SK-N-SH (cell line): ENCODE results near the gene CTNNA3. TPM values are rescaled to one million over a fixed set of nuclear protein-coding genes. Genes with fewer than 3 reads are reported as not detected.
A peak's percentile ranks its signal among the peaks of the same experiment; 100 is the strongest.

Experiments
- CTCF ChIA-PET: fragments of 300-600, 350-600 bp; formaldehyde crosslinking; extraction: SDS; loops from one replicate; lab custom pipeline; 2021; lab: Yijun Ruan, JAX
- POLR2A ChIA-PET: fragments of 350-600 bp; sonication (Branson Sonifier 250); formaldehyde crosslinking; extraction: SDS; loops from one replicate; lab custom pipeline; 2020; ENCODE audit warnings: antibody characterized with exemption, inconsistent platforms; lab: Yijun Ruan, JAX
- DNase-seq: peaks from one replicate; pipeline ENCODE4 v3.0.0; 2012
- H2AFZ ChIP-seq: fragments of 200-600 bp; sonication (generic); 2 replicates; pipeline ENCODE4 v1.8.1; 2016; ENCODE audit warnings: antibody characterized with exemption, mild to moderate bottlenecking, low read depth
- H3F3A ChIP-seq: fragments of 200-600 bp; sonication (generic); replicated peaks from 2 replicates; pipeline ENCODE3; 2016; ENCODE audit warnings: antibody characterized with exemption, mild to moderate bottlenecking; ENCODE audit not compliant: insufficient read depth
- H3K27ac ChIP-seq, 2 experiments: fragments of 200-500 bp in 1 of 2; fragments of 200-600 bp in 1 of 2; sonication (Bioruptor generic) in 1 of 2; sonication (generic), shearing (Covaris generic) in 1 of 2; 2 replicates each; pipeline versions ENCODE4 v1.5.1 to v1.6.1; 2014 to 2016; ENCODE audit warnings: low read depth in 2 of 2, inconsistent platforms in 1 of 2, low read length in 1 of 2, mild to moderate bottlenecking in 1 of 2, mixed read lengths in 1 of 2
- H3K27me3 ChIP-seq: fragments of 200-600 bp; sonication (generic), shearing (Covaris generic); 2 replicates; pipeline ENCODE4 v1.6.1; 2016; ENCODE audit warnings: mixed run types; ENCODE audit not compliant: insufficient read depth
- H3K36me3 ChIP-seq, 2 experiments: fragments of 200-500 bp in 1 of 2; fragments of 200-600 bp in 1 of 2; sonication (Bioruptor generic) in 1 of 2; sonication (generic) in 1 of 2; replicated peaks in 1 of 2; 2 replicates each; pipeline versions ENCODE3 to v1.5.1; 2014 to 2016; ENCODE audit warnings: low read length in 1 of 2, mild to moderate bottlenecking in 1 of 2; ENCODE audit not compliant: insufficient read depth in 2 of 2, control insufficient read depth in 1 of 2
- H3K4me1 ChIP-seq, 2 experiments: fragments of 200-500 bp in 1 of 2; fragments of 200-600 bp in 1 of 2; sonication (Bioruptor generic) in 1 of 2; sonication (generic), shearing (Covaris generic) in 1 of 2; 2 replicates each; pipeline versions ENCODE4 v1.5.1 to v1.6.1; 2014 to 2016; ENCODE audit warnings: low read depth in 1 of 2, low read length in 1 of 2, mixed run types in 1 of 2; ENCODE audit not compliant: insufficient read depth in 2 of 2, control insufficient read depth in 1 of 2
- H3K4me2 ChIP-seq: fragments of 200-600 bp; sonication (generic), shearing (Covaris generic); 2 replicates; pipeline ENCODE4 v1.6.1; 2017; ENCODE audit warnings: mixed run types
- H3K4me3 ChIP-seq, 2 experiments: fragments of 200-500 bp in 1 of 2; fragments of 200-600 bp in 1 of 2; sonication (Bioruptor generic) in 1 of 2; sonication (generic), shearing (Covaris generic) in 1 of 2; 2 replicates each; pipeline versions ENCODE4 v1.5.1 to v1.8.1; 2014 to 2016; ENCODE audit warnings: low read depth in 2 of 2, inconsistent platforms in 1 of 2, low read length in 1 of 2, mild to moderate bottlenecking in 1 of 2, mixed read lengths in 1 of 2, moderate library complexity in 1 of 2
- H3K79me2 ChIP-seq: fragments of 200-600 bp; sonication (generic); 2 replicates; pipeline ENCODE4 v1.8.1; 2017; ENCODE audit warnings: mild to moderate bottlenecking; ENCODE audit not compliant: insufficient read depth
- H3K9ac ChIP-seq: fragments of 200-600 bp; sonication (generic); 2 replicates; pipeline ENCODE4 v1.6.1; 2017; ENCODE audit warnings: mixed run types
- H3K9me2 ChIP-seq: fragments of 200-600 bp; sonication (generic); 2 replicates; pipeline ENCODE4 v1.6.1; 2017; ENCODE audit warnings: mixed run types
- H3K9me3 ChIP-seq: fragments of 200-600 bp; sonication (generic); 2 replicates; pipeline ENCODE4 v1.6.1; 2017; ENCODE audit warnings: mixed run types, mild to moderate bottlenecking, moderate library complexity
- H4K20me1 ChIP-seq: fragments of 200-600 bp; sonication (generic); 2 replicates; pipeline ENCODE4 v1.6.1; 2017; ENCODE audit warnings: mild to moderate bottlenecking, mixed run types; ENCODE audit not compliant: insufficient read depth
- EZH2phosphoT487 ChIP-seq: fragments of 200-600 bp; sonication (generic); IDR thresholded peaks from 2 replicates; pipeline ENCODE4 v1.6.1; 2017; ENCODE audit warnings: low read depth, mixed run types, mild to moderate bottlenecking, antibody characterized with exemption, moderate library complexity, borderline replicate concordance
- FOXM1 ChIP-seq: IDR thresholded peaks from 2 replicates; pipeline ENCODE4 v1.4.0; 2012; ENCODE audit warnings: low read depth, mild to moderate bottlenecking
- JUND ChIP-seq: IDR thresholded peaks from 2 replicates; pipeline ENCODE4 v1.4.0; 2012
- NFIC ChIP-seq: IDR thresholded peaks from 2 replicates; pipeline ENCODE4 v1.4.0; 2012; ENCODE audit warnings: borderline replicate concordance
- RFX5 ChIP-seq: IDR thresholded peaks from 2 replicates; pipeline ENCODE4 v1.6.1; 2012; ENCODE audit warnings: mild to moderate bottlenecking, improper control_type of control experiment, low read length
- TCF12 ChIP-seq: IDR thresholded peaks from 2 replicates; pipeline ENCODE4 v1.4.0; 2012
- YY1 ChIP-seq: IDR thresholded peaks from 2 replicates; pipeline ENCODE4 v1.4.0; 2012; ENCODE audit warnings: low read depth, mild to moderate bottlenecking
- WGBS: methylation state at CpG from one replicate; pipeline ENCODE4 v1.1.6; 2017; ENCODE audit warnings: low lambda C conversion rate; 5-methylcytosine and 5-hydroxymethylcytosine counted together
- polyA plus RNA-seq, 3 experiments: library from polyadenylated mRNA; depleted of rRNA; stranded (reverse); fragments of >200 nt; gene quantifications; 2 replicates each; pipeline ENCODE4 v1.2.3, GENCODE V29; 2012
- TF ChIP-seq, protein P1 (sequence below): fragments of 200-600 bp; sonication (generic); IDR thresholded peaks from 2 replicates; pipeline ENCODE4 v1.6.1; 2017; ENCODE audit warnings: antibody characterized with exemption, mild to moderate bottlenecking, moderate library complexity
- TF ChIP-seq, protein P2 (sequence below): fragments of 150-350 bp; IDR thresholded peaks from 2 replicates; pipeline ENCODE4 v1.6.1; 2017; ENCODE audit warnings: antibody characterized with exemption, low read length, low read depth, borderline replicate concordance

CTNNA3 gene
- polyA plus RNA-seq, 1 of the 3 experiments (the other 2 are of a cell fraction), result not detected

DNA sequence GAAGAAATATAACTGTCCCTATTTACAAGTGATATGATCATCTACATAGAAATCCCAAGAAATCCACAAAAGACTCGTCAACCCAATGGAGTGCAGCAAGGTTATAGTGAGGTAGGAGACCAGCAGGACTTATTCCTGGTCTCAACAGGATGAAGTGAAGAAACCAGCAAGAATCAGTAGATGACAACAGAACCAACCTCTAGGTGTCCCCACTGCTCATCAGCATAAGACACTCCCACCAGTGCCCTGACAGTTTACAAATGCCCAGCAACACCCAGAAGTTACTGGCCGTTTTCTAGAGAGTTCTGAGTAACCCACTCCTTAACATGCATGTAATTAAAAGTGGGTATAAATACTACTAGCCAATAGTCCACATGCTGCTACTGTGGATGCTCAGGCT is 1240.7 kb downstream of the CTNNA3 start:
- H3K36me3 ChIP-seq, result no peaks in the 10 kb centered on the region

DNA sequence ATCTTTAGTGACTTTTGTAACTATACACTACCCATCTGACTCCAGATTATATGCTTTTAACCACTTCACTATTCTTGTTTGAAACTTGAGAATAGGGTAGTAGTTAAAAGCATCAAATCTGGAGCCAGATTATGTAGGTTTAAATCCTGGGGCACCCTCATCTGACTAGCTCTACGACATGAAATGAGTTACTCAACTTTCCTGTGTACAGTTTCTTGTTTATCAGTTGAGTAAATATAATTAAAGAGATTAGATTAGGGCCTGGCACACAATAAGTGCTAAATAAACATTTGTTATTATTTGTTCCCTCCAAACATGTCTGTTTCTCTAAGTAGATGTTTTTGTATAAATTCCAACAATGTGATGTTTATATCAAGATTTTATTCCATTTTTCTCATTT is 1255.4 kb downstream of the CTNNA3 start:
- 4% methylated on average over 1 of the region's 1 CpG for WGBS
- no peaks in the 10 kb centered on the region for H3K9me3 ChIP-seq
- H3K27ac ChIP-seq, result no peak overlapping the region
- no peaks in the 10 kb centered on the region for H3K4me1 ChIP-seq
- H3K27me3 ChIP-seq, result no peaks in the 10 kb centered on the region
- H3K79me2 ChIP-seq, result no peaks in the 10 kb centered on the region
- no peak overlapping the region for H3K4me2 ChIP-seq
- no peak overlapping the region for H2AFZ ChIP-seq
- DNase-seq, result no peak
- TF ChIP-seq TCF12 (no peak), JUND (no peak), NFIC (no peak)
- TF ChIP-seq, protein P1, sequence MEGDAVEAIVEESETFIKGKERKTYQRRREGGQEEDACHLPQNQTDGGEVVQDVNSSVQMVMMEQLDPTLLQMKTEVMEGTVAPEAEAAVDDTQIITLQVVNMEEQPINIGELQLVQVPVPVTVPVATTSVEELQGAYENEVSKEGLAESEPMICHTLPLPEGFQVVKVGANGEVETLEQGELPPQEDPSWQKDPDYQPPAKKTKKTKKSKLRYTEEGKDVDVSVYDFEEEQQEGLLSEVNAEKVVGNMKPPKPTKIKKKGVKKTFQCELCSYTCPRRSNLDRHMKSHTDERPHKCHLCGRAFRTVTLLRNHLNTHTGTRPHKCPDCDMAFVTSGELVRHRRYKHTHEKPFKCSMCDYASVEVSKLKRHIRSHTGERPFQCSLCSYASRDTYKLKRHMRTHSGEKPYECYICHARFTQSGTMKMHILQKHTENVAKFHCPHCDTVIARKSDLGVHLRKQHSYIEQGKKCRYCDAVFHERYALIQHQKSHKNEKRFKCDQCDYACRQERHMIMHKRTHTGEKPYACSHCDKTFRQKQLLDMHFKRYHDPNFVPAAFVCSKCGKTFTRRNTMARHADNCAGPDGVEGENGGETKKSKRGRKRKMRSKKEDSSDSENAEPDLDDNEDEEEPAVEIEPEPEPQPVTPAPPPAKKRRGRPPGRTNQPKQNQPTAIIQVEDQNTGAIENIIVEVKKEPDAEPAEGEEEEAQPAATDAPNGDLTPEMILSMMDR, result no peak
- ChIA-PET CTCF (no interaction called here), POLR2A (no interaction called here)
- no peaks in the 10 kb centered on the region for H3F3A ChIP-seq
- no peaks in the 10 kb centered on the region for H3K36me3 ChIP-seq
- no peaks in the 10 kb centered on the region for H3K9me2 ChIP-seq
- H4K20me1 ChIP-seq, result no peaks in the 10 kb centered on the region
- no peak overlapping the region for H3K9ac ChIP-seq
- H3K4me3 ChIP-seq, result no peak overlapping the region; a peak in 1 of 4 replicates

More for the DNA sequence above, 1240.7 kb downstream of the CTNNA3 start:
- Histone ChIP-seq H3K4me2 (no peak overlapping the region), H3K79me2 (no peaks in the 10 kb centered on the region), H4K20me1 (no peaks in the 10 kb centered on the region), H3K9me2 (no peaks in the 10 kb centered on the region), H3K4me3 (no peak overlapping the region), H3K4me1 (no peaks in the 10 kb centered on the region), H3K9me3 (no peaks in the 10 kb centered on the region), H3K27me3 (no peaks in the 10 kb centered on the region), H3K27ac (no peak overlapping the region), H3F3A (no peaks in the 10 kb centered on the region), H3K9ac (no peak overlapping the region), H2AFZ (no peak overlapping the region)
- DNase-seq, result no peak
- ChIA-PET POLR2A (no interaction called here), CTCF (no interaction called here)
- 3% methylated on average over 2 of the region's 2 CpGs for WGBS
- TF ChIP-seq, protein P2, sequence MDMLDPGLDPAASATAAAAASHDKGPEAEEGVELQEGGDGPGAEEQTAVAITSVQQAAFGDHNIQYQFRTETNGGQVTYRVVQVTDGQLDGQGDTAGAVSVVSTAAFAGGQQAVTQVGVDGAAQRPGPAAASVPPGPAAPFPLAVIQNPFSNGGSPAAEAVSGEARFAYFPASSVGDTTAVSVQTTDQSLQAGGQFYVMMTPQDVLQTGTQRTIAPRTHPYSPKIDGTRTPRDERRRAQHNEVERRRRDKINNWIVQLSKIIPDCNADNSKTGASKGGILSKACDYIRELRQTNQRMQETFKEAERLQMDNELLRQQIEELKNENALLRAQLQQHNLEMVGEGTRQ, result no peak
- no peak for TF ChIP-seq FOXM1
- TF ChIP-seq, protein P1, result peak; percentile 28; the same call in 1 of the 2 replicates
- TF ChIP-seq EZH2phosphoT487, result no peak
- no peak for TF ChIP-seq RFX5
- TF ChIP-seq YY1, result no peak
